Measurements from ENCODE around the gene HIP1R. TPM values are rescaled to one million over a fixed set of nuclear protein-coding genes. Genes with fewer than 3 reads are reported as not detected.

HIP1R gene
- total RNA-seq, 1 donor from 2014 or later = 22.2 TPM

- no peak overlapping the region for H3K27ac Mint-ChIP-seq (ENCODE audit: unreplicated experiment)
- Histone ChIP-seq H3K9ac (ENCODE audit: low read length) (no peak overlapping the region), H3K9me3 (ENCODE audit: insufficient read depth, low read depth, low read length) (no peaks in the 10 kb centered on the region), H2AFZ (ENCODE audit: low read depth, low read length) (no peak overlapping the region), H3K79me2 (ENCODE audit: insufficient read depth, low read length) (peaks cover 62% of the 10 kb centered on the region), H3K36me3 (ENCODE audit: insufficient read depth, low read length) (peaks cover 22% of the 10 kb centered on the region), H3K27ac (ENCODE audit: low read depth, low read length) (no peak overlapping the region), H3K27me3 (ENCODE audit: insufficient read depth, low read length) (no peaks in the 10 kb centered on the region), H3K4me2 (ENCODE audit: low read length) (no peak overlapping the region), H3K4me1 (ENCODE audit: insufficient read depth, low read length) (peaks cover 24% of the 10 kb centered on the region), H3K4me3 (ENCODE audit: insufficient read depth, low read depth, low read length) (no peak overlapping the region), H4K20me1 (ENCODE audit: insufficient read depth, low read length) (peaks cover 40% of the 10 kb centered on the region)
- peaks cover 8% of the 10 kb centered on the region for H3K36me3 Mint-ChIP-seq (ENCODE audit: low read depth, unreplicated experiment)
- DNase-seq (ENCODE audit: low read depth) (no peak), FAIRE-seq (no peak)
- H3K27me3 Mint-ChIP-seq (ENCODE audit: low read depth, unreplicated experiment) = no peaks in the 10 kb centered on the region
- no peak for TF ChIP-seq EZH2 (IDR thresholded peaks at IDR 0.05; ENCODE audit: insufficient read depth, low read length)
- no peak for TF ChIP-seq CTCF (IDR thresholded peaks at IDR 0.05; ENCODE audit: insufficient read depth, low read depth, low read length)
- H3K4me1 Mint-ChIP-seq (ENCODE audit: low read depth, unreplicated experiment) = peaks cover 38% of the 10 kb centered on the region
- H3K9me3 Mint-ChIP-seq (ENCODE audit: unreplicated experiment) = no peaks in the 10 kb centered on the region
- peak overlapping the region; percentile 40 for H3K4me3 Mint-ChIP-seq (ENCODE audit: unreplicated experiment)
Measured at GRCh38 chr12:122870163-122870842, 35.0 kb downstream of the HIP1R start.

- no peaks in the 10 kb centered on the region for H3K27me3 ChIP-seq (ENCODE audit: insufficient read depth, low read length)
- no peak for FAIRE-seq
- Mint-ChIP-seq H3K4me1 (ENCODE audit: low read depth, unreplicated experiment) (peaks cover 39% of the 10 kb centered on the region), H3K27ac (ENCODE audit: unreplicated experiment) (peak overlapping the region; percentile 93), H3K36me3 (ENCODE audit: low read depth, unreplicated experiment) (peaks cover 8% of the 10 kb centered on the region), H3K4me3 (ENCODE audit: unreplicated experiment) (peak overlapping the region; percentile 72), H3K9me3 (ENCODE audit: unreplicated experiment) (no peaks in the 10 kb centered on the region), H3K27me3 (ENCODE audit: low read depth, unreplicated experiment) (no peaks in the 10 kb centered on the region)
- DNase-seq (ENCODE audit: low read depth) = peak; percentile 52
- peaks cover 31% of the 10 kb centered on the region for H3K4me1 ChIP-seq (ENCODE audit: insufficient read depth, low read length)
- peak overlapping the region; percentile 87 for H3K4me2 ChIP-seq (ENCODE audit: low read length)
- H3K9me3 ChIP-seq (ENCODE audit: insufficient read depth, low read depth, low read length) = no peaks in the 10 kb centered on the region
- TF ChIP-seq CTCF (IDR thresholded peaks at IDR 0.05; ENCODE audit: insufficient read depth, low read depth, low read length) = no peak
- TF ChIP-seq EZH2 (IDR thresholded peaks at IDR 0.05; ENCODE audit: insufficient read depth, low read length) = no peak
- peak overlapping the region; percentile 49 for H3K4me3 ChIP-seq (ENCODE audit: insufficient read depth, low read depth, low read length)
- H3K27ac ChIP-seq (ENCODE audit: low read depth, low read length) = peak overlapping the region; percentile 73
- peaks cover 22% of the 10 kb centered on the region for H3K36me3 ChIP-seq (ENCODE audit: insufficient read depth, low read length)
- H4K20me1 ChIP-seq (ENCODE audit: insufficient read depth, low read length) = peaks cover 39% of the 10 kb centered on the region
- peaks cover 70% of the 10 kb centered on the region for H3K79me2 ChIP-seq (ENCODE audit: insufficient read depth, low read length)
- H3K9ac ChIP-seq (ENCODE audit: low read length) = peak overlapping the region; percentile 80
- peak overlapping the region; percentile 4 for H2AFZ ChIP-seq (ENCODE audit: low read depth, low read length)
Measured at GRCh38 chr12:122870867-122871664, 35.8 kb downstream of the HIP1R start.

Data from astrocyte (in vitro differentiated cells and primary cell).